GM18505 (cell line): ENCODE data around the gene TTC19.
A peak's percentile ranks its signal among the peaks of the same experiment; 100 is the strongest.

Experiments used
- ATAC-seq: cut with Tn5 transposase; IDR thresholded peaks from one replicate; pipeline ENCODE4 v1.9.1; 2021; ENCODE audit not compliant: unreplicated experiment
- POLR2A ChIP-seq: IDR thresholded peaks from 4 replicates; pipeline ENCODE4 v1.6.1; 2011; ENCODE audit warnings: borderline replicate concordance; ENCODE audit not compliant: insufficient read depth, insufficient read length; ENCODE audit errors: extremely low read depth

The TTC19 gene

GRCh38 chr17:15999141-15999973 lies at the start of gene TTC19, which contains the start of gene ZSWIM7:
TSS of gene TTC19 (plus strand) at chr17:15999824. CDS start at chr17:15999849, 25 bp downstream.
TSS of gene ZSWIM7 (minus strand) at chr17:15999704. CDS start at chr17:15999594, 110 bp downstream.
- TF ChIP-seq POLR2A: peak; percentile 97
- peak; percentile 88 for ATAC-seq

GRCh38 chr17:15951368-15952047 lies 48.1 kb upstream of the TTC19 start:
- no peak for ATAC-seq

GRCh38 chr17:15952048-15952532 lies 47.5 kb upstream of the TTC19 start:
- no peak for TF ChIP-seq POLR2A
- ATAC-seq: no peak

More at GRCh38 chr17:15951368-15952047, 48.1 kb upstream of the TTC19 start:
- TF ChIP-seq POLR2A: no peak

GRCh38 chr17:15952916-15953790 lies 46.5 kb upstream of the TTC19 start:
- no peak for ATAC-seq
- no peak for TF ChIP-seq POLR2A

GRCh38 chr17:15954222-15954621 lies 45.4 kb upstream of the TTC19 start:
- no peak for TF ChIP-seq POLR2A
- ATAC-seq: no peak

GRCh38 chr17:15955793-15956541 lies 43.7 kb upstream of the TTC19 start:
- no peak for ATAC-seq
- TF ChIP-seq POLR2A: no peak

- TF ChIP-seq POLR2A: no peak
- no peak for ATAC-seq
Measured at GRCh38 chr17:15957206-15957605, 42.4 kb upstream of the TTC19 start.

- TF ChIP-seq POLR2A: no peak
- no peak for ATAC-seq
Measured at GRCh38 chr17:15957608-15958307, 41.9 kb upstream of the TTC19 start.

GRCh38 chr17:15958484-15958854 lies 41.2 kb upstream of the TTC19 start:
- TF ChIP-seq POLR2A: no peak
- ATAC-seq: no peak

GRCh38 chr17:15963670-15964110 lies 35.9 kb upstream of the TTC19 start:
- no peak for ATAC-seq
- TF ChIP-seq POLR2A: no peak

GRCh38 chr17:15965528-15965927 lies 34.1 kb upstream of the TTC19 start:
- ATAC-seq: no peak
- no peak for TF ChIP-seq POLR2A
